HG02981 (cell line): ENCODE results near the gene RAB11B.
"Not testable (repeated sequence)": the region's sequence is repeated elsewhere in the genome, so short reads cannot be mapped to it uniquely, and the experiment has no call there.

Source experiments
- ATAC-seq: cut with Tn5 transposase; IDR thresholded peaks from one replicate; pipeline ENCODE4 v1.9.1; 2021; ENCODE audit warnings: mild to moderate bottlenecking, moderate library complexity; ENCODE audit not compliant: unreplicated experiment

Gene RAB11B

DNA sequence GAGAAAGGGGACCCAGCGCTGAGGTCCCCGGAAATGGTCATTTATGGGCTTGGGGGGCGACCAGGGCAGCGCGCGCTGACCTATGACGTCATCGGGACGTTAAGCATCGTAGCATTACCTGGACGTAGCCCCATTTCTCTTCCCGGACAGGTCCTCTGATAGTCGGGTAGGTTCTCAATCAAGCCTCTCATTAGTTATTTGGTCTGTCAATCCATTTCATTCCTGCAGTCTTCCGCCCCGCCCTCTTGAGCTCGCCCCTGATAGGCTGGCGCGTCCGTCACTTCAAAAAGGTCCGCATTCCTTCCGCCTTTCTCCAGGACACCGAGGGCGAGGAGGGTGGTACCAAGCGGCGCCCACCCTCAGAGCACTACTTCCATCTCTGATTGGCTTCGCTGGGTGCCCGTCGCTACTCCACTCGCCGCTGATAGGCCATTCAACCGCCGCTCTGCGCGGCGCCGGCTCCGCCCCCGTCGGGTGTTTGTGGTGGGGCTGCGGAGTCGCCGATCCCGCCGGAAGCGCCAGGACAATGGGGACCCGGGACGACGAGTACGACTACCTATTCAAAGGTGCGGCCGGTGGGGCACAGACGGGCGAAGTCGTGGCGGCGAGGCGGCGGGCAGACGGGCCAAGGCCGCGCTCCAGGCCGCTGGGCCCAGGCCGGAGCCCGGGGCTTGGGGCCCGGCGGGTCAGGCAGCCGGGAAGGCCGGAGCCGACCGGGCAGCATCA is at the start of gene RAB11B:
RAB11B (plus strand) TSS at position 470 of the 726 bp plus-strand sequence; CDS start at position 527, 57 bp downstream.
- peak; percentile 92 for ATAC-seq

DNA sequence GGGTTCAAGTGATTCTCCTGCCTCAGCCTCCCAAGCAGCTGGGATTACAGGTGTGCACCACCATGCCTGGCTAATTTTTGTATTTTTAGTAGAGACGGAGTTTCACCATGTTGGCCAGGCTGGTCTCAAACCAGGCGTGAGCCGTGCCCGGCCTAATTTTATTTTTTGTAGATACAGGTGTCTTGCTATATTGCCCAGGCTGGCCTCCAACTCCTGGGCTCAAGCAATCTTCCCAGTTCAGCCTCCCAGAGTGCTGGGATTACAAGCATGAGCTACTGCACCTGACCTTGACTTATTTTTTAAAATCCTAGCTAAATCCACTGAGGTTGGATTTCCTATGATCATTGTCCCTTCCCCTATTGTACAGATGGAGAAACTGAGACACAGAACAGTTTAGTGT is 48.7 kb upstream of the RAB11B start:
- not testable (repeated sequence) for ATAC-seq

DNA sequence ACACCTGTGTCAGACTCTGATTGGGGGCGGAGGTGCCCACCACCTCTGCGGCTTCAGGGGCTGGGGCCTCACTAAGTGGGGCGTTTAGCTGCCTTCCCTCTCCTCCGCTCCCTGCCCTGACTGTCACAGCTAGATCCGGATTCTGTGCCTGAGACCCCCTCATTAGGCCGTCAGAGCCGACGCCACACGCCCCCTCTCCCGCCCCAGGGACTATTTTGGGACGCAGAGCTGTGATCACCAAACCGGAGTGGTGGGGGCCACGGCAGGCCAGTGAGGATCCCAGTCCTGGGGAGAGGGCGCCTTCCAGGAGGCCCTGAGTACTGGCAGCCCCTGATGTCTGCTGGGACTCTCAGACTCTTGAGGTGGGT is 47.9 kb upstream of the RAB11B start:
- ATAC-seq = no peak

DNA sequence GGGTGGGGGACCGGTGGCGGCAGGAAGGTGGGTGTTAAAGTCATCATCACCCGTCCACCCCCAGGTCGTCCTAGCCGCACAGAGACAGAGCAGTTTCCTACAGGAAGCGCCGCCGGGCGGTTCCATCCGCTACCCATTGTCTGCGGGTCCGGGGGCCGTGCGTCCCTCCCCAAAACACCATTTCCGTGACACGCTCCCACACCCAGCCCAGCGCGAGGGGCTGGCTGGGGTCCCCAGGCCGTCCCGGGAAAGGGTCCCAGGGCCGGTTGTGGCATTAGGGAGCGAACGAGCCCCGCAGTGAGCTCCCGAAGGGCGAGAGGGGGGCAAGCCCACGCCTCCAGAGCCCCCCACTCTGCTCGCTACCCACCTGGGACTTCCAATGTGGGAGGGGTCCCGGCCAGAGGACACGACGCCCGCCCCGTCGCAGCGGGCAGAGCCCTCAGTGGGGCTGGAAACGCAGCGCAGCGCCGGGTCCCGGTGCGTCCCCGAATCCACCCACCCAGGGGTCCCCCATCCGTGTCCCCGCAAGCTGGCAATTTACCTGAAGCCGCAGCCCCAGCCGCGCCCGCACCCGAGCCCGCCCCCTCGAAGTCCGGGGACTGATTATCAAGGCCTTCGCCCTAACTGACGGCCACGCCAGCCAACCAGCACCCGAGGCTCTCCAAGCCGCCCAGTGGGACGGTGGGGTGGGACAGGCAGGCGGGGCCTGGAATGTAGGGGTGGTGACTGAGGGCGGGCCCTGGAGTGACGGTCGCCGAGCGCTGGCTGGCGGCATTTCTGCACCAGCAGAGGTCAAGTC is 47.3 kb upstream of the RAB11B start, which contains the start of gene KANK3:
KANK3 (minus strand) TSS at position 579 of the 799 bp plus-strand sequence. CDS start 5,434 bp downstream, outside the sequence.
- peak; percentile 97 for ATAC-seq

DNA sequence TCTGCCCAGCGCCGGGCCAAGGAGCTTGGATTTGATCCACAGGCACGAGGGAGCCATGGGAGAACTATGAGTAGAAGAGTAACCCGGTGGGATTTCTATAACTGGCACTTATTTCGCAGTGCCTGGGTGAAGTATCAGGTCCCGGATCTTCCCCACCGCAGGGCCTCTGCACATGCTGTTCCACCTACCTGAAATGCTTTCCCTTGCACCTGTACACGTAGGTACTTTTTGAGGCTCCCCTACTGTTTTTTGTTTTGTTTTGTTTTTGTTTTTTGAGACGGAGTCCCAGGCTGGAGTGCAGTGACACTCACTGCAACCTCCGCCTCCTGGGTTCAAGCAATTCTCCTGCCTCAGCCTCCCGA is 46.7 kb upstream of the RAB11B start:
- no peak for ATAC-seq

DNA sequence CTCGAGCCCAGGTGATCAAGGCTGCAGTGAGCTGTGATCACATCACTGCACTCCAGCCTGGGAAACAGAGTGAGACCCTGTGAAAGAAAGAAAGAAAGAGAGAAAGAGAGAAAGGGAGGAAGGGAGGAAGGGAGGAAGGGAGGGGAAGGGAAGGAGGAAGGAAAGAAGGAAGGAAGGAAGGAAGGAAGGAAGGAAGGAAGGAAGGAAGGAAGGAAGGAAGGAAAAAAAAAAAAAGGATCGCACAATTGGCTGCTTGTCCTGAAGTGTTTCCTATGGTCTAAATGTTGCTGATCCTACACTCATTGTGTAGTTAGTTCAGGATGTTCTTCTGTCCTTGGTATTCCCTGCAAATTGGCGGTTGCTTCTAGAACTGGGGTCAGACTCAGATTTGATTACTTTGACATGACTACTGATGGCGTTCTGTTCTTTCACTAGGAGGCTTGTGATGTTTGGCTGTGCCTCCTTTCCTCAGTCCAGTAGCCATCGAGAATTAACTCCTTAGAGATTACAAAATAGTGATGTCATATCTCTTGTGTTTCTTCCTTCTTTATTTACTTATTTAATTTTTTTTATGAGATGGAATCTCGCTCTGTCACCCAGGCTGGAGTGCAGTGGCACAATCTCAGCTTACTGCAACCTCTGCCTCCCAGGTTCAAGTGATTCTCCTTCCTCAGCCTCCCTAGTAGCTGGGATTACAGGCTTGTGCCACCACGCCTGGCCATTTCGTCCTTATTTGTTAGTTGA is 40.4 kb upstream of the RAB11B start:
- not testable (repeated sequence) for ATAC-seq

DNA sequence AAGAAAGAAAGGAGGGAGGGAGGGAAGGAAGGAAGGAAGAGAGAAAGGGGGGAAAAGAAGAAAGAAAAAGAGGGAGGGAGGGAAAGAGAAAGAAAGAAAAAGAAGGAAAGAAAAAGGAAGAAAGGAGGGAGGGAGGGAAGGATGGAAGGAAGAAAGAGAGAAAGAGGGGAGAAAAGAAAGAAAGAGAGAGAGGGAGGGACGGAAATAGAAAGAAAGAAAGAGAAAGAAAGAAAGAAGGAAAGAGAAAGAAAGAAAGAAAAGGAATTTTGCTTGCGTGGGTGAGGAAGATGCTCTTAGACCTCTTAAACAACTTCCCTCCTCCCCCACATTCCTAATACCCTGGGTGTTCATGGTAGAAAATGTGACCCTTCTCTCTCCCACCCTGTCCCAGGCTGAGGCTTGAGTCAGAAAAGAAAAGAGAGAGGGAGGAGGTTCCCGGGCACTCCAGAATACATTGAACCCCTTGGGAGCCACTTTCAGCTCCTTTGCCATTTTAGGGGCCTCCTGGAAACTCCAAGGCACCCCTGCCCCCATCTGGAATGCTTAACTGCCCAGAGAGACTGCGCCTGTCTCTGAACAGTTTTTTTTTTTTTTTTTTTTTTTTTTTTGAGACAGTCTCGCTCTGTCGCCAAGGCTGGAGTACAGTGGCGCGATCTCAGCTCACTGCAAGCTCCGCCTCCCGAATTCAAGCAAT is 37.9 kb upstream of the RAB11B start:
- ATAC-seq = no peak

DNA sequence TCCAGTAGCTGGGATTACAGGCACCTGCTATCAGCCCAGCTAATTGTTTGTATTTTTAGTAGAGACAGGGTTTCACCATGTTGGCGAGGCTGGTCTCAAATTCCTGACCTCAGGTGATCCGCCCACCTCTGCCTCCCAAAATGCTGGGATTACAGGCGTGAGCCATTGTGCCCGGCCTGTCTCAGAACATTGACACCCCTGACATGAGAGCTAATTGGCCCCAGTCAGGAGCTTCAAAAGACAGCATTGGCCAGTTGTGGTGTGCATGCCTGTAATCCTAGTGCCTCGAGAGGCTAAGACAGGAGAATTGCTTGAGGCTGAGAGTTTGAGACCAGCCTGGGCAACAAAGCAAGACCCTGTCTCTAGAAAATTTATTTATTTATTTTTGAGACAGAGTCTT is 37.3 kb upstream of the RAB11B start:
- ATAC-seq = not testable (repeated sequence)

DNA sequence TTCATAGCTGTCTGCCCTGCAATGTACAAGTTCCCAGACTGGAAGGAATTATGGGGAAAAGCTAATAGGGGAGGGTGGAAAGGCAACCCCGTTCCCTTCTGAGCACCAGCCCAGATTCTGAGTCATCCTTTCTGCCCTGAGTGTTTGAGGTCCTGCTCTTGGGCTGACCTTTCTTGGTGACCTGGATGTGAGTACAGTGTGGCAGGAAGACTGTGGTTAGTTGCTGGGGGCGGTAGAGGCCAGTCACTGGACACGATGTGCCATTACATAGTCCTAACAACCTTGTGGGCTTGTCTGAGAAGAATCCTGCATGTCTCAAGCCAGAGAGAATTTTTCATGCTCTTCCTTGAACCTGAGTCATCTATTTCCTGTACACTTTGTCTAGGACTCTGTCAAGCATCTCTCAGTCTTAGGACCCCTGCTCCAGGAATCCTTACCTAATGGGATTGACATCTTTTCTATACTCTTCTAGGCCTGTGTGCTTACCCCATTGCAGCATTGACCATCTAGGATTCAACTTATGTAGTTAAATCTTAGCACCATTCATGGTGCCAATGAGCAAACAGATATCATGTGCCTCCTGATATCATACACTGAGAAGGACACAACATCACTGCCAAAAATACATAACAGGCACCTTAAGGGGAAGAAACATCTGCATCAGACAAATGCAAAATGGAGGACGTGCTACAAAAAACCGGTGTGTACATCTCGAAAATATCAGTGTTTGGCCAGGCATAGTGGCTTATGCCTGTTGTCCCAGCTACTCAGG is 34.3 kb upstream of the RAB11B start:
- no peak for ATAC-seq

DNA sequence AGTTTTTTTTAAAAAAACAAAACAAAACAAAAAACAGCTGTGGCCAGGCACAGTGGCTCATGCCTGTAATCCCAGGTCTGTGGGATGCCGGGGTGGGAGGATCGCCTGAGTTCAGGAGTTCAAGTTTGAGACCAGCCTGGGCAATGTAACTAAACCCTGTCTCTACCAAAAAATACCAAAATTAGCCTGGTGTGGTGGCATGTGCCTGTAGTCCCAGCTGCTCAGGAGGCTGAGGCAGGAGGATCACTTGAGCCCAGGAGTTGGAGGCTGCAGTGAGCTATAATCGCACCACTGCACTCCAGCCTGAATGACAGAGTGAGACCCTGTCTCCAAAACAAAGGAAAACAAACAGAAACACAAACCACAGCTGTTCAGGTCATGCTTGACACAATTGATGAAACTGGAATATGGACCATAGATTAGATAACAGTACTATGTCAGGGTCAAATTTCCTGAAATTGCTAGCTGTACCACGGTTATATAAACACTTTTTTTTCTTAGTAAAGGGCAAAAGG is 33.1 kb upstream of the RAB11B start:
- no peak for ATAC-seq

DNA sequence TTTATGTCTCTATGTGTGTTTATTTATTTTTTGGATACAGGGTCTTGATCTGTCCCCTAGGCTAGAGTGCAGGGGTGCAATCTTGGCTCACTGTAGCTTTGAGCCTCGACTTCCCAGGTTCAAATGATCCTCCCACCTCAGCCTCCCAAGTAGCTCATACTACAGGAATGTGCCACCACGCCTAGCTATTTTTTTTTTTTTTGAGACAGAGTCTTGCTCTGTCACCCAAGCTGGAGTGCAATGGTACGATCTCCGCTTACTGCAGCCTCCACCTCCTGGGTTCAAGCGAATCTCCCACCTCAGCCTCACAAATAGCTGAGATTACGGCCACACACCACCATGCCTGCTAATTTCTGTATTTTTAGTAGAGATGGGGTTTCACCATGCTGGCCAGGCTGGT is 31.2 kb upstream of the RAB11B start:
- no peak for ATAC-seq

DNA sequence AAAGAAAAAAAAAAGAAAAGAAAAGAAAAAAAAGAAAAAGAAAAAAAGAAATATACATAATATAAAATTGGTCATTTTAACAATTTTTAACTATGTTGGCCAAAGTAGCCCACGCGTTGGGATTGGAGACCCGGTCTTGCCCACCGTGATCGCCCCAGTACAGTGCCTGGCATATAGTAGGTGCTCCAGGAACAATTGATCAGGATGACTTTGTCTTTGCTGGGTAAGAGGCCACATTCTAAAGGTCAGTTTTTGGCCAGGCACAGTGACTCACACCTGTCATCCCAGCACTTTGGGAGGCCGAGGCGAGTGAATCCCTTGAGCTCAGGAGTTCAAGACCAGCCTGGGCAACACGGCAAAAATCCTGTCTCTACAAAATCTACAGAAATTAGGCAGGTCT is 30.0 kb upstream of the RAB11B start:
- no peak for ATAC-seq

DNA sequence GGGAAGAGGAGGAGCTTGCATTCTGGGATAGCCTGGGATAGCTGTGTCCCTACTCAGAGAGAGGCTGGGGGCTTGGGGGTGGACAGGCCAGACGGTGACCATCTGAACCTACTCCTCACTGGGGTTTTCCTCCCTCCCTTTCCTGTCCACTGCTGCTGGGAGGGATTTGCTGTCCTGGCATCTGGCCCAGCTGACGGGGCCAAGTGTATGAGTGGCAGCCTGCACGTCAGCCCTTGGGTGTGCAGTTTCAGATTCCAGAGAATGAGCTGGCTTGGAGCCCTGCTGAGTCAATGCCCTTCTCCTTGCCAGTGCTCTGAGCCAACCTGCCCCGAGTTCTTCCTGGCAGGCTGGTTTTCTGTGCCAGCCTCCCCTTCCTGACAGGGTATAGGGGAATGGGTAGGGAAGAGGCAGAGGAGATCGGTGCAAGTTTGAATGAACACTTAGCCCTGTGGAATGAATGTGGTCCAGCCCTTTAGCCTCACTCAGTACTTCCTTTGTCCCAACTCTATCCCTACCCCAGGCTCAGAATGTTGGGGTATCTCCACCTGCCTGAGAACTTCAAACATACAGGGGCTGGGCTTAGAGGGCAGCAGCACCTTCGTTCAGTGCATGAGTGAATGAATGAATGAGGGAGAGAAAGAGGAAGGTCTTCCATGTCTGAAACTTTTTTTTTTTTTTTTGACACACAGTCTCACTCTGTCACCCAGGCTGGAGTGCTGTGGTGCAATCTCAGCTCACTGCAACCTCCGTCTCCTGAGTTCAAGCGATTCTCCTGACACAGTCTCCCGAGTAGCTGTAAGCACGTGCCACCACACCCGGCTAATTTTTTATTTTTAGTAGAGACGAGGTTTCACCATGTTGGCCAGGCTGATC is 28.0 kb upstream of the RAB11B start:
- ATAC-seq = no peak

DNA sequence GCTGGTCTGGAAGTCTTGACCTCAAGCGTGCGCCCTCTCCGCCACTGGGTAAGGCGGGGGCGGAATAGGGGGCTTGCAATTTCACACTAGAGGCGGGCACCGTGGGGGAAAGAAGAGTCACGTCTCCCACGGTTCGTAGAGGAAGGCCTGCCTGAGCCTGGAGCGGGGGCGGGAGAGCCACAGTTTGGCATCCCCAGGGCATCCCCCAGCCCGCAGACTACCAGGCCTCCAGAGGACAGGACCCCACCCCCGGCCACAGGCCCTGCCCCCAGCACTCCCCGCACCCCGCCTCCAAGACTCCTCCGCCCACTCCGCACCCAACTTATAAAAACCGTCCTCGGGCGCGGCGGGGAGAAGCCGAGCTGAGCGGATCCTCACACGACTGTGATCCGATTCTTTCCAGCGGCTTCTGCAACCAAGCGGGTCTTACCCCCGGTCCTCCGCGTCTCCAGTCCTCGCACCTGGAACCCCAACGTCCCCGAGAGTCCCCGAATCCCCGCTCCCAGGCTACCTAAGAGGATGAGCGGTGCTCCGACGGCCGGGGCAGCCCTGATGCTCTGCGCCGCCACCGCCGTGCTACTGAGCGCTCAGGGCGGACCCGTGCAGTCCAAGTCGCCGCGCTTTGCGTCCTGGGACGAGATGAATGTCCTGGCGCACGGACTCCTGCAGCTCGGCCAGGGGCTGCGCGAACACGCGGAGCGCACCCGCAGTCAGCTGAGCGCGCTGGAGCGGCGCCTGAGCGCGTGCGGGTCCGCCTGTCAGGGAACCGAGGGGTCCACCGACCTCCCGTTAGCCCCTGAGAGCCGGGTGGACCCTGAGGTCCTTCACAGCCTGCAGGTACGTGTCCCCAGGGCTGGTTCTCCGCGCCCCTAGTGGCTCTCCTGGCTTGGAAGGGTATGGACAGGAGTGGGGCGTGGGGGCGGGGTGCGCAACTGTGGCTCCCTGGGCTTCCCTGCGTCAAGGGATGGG is 26.1 kb upstream of the RAB11B start, which contains the start of gene ANGPTL4:
ANGPTL4 (plus strand) TSS at position 353 of the 969 bp plus-strand sequence; CDS start at position 520, 167 bp downstream.
- no peak for ATAC-seq

DNA sequence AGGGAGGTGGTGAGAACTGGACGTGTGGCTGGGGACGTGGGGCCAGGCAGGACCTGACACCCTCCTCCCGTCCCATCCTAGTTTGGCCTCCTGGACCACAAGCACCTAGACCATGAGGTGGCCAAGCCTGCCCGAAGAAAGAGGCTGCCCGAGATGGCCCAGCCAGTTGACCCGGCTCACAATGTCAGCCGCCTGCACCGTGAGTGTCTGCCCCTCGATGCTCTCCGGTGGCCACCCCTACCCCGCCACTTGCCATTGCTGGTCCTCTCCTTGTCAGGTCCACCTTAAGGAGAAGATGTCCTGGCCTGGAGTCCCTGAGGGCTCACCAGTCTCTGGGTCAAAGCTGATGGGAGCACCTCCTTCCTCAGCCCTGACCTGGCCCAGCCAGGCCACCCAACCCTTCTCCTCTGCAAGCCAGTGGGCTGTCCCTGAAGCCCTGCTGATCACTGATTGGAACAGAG is 24.0 kb upstream of the RAB11B start:
- ATAC-seq = no peak

DNA sequence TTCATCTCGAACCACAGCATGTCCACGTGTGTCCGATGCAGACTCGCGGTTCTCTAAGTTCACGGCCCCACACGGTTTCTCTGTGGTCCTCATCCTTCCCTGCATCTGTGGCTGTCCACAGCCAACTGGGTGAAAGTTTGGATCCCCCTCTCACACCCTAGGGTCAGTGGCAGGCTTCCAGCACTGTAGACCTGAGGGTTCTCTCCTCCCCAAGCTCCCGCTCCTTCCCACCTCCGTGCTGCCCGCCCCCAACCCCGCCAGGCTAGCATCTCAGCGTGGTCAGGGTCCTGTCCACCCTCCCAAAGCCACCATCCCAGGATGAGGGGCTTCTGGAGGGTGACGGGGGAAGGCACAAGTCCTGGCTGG is 23.2 kb upstream of the RAB11B start:
- ATAC-seq = no peak

DNA sequence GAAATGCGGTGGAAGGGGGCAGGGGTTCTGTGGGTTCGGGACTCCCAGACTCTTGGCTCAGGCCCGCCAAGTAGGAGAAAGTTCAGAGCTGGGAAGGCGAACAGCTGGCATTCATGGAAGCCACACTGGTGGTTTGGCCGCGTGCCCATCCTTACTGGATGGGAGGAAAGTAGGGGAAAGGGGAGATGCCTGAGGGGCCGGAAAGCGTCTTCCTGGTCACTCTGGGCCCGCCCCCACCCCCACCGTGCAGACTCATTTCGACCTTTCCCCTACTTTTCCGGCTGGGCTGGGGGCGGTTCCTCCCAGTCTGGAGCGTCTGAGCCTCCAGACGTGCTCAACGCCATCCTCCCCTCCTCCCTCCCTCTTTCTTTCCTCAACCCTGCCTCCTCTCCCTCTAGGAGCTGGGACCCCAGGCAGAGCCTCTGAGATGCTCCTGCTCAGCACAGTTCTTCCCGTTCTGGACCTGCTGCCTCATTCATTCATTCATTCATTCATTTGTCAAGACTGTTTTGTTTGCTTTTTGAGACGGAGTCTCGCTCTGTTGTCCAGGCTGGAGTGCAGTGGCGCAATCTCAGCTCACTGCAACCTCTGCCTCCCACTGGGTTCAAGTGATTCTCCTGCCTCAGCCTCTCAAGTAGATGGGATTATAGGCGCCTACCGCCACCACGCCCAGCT is 22.7 kb upstream of the RAB11B start:
- ATAC-seq = no peak
